HepG2 (cell line): Measurements from ENCODE around the gene IPO9. TPM values are rescaled to one million over a fixed set of nuclear protein-coding genes. Genes with fewer than 3 reads are reported as not detected.

Source experiments
- FOXO1 ChIP-seq: sonication (generic); formaldehyde crosslinking; IDR thresholded peaks from 2 replicates; pipeline ENCODE4 v1.4.0; 2020; ENCODE audit warnings: missing genetic modification reagents
- SPEN ChIP-seq: sonication (generic); formaldehyde crosslinking; IDR thresholded peaks from 2 replicates; pipeline ENCODE4 v1.5.1; 2020; ENCODE audit warnings: low read depth, mild to moderate bottlenecking, missing genetic modification reagents
- SYNCRIP ChIP-seq: fragments of 200-400 bp; formaldehyde crosslinking; IDR thresholded peaks from 2 replicates; pipeline ENCODE4 v1.6.1; 2018; ENCODE audit warnings: mild to moderate bottlenecking, low read depth, low read length; ENCODE audit not compliant: insufficient read depth
- polyA plus RNA-seq, 8 experiments: library from polyadenylated mRNA; depleted of rRNA in 3 of 8; stranded (reverse) in 7 of 8; unstranded in 1 of 8; fragments of >200 nt; fragmentation: Illumina TruSeq in 4 of 8; extraction: Trizol in 4 of 8; gene quantifications; 2 replicates each; pipeline versions ENCODE4 v1.2.1 to v1.2.3, GENCODE V29; 2011 to 2016; ENCODE audit warnings: low read depth in 4 of 8, missing spikeins in 1 of 8, mixed read lengths in 1 of 8; ENCODE audit not compliant: insufficient read depth in 1 of 8
- total RNA-seq, 5 experiments: library from RNA; depleted of rRNA; stranded (reverse); fragments of >200 nt; fragmentation: Illumina TruSeq; extraction: Trizol; gene quantifications; 2 replicates each; pipeline ENCODE4 v1.2.3, GENCODE V29; 2016; ENCODE audit warnings: low read depth in 1 of 5
- TF ChIP-seq, protein P1 (sequence below): sonication (generic); formaldehyde crosslinking; IDR thresholded peaks from 2 replicates; pipeline ENCODE4 v1.5.0; 2020; ENCODE audit warnings: mild to moderate bottlenecking, missing genetic modification reagents, borderline replicate concordance
- TF ChIP-seq, protein P2 (sequence below), 2 experiments: sonication (generic) in 1 of 2; formaldehyde crosslinking in 1 of 2; IDR thresholded peaks; 2 replicates each; pipeline versions ENCODE4 v1.4.0 to v1.6.1; 2016 to 2020; ENCODE audit warnings: borderline replicate concordance in 1 of 2, low read depth in 1 of 2, mild to moderate bottlenecking in 1 of 2, missing genetic modification reagents in 1 of 2
- TF ChIP-seq, protein P3 (sequence below): sonication (generic); formaldehyde crosslinking; IDR thresholded peaks from 2 replicates; pipeline ENCODE4 v1.4.0; 2020; ENCODE audit warnings: missing genetic modification reagents, borderline replicate concordance
- TF ChIP-seq, protein P4 (sequence below), 2 experiments: IDR thresholded peaks; 2 replicates each; pipeline ENCODE4 v1.6.1; 2011 to 2012; ENCODE audit warnings: low read length in 2 of 2, borderline replicate concordance in 1 of 2, low read depth in 1 of 2, mild to moderate bottlenecking in 1 of 2, moderate library complexity in 1 of 2
- TF ChIP-seq, protein P5 (sequence below): IDR thresholded peaks from 2 replicates; pipeline ENCODE4 v1.6.1; 2016; ENCODE audit warnings: missing biosample characterization, missing genetic modification reagents, low read depth
- TF ChIP-seq, protein P6 (sequence below): sonication (generic); formaldehyde crosslinking; IDR thresholded peaks from 2 replicates; pipeline ENCODE4 v1.4.0; 2020; ENCODE audit warnings: mild to moderate bottlenecking, missing genetic modification reagents

The IPO9 gene
- total and polyA plus RNA-seq, 2 of the 13 experiments (the other 11 are each of a cell fraction or from before 2014, with no cell fraction given): 31.0 to 34.8 TPM

DNA sequence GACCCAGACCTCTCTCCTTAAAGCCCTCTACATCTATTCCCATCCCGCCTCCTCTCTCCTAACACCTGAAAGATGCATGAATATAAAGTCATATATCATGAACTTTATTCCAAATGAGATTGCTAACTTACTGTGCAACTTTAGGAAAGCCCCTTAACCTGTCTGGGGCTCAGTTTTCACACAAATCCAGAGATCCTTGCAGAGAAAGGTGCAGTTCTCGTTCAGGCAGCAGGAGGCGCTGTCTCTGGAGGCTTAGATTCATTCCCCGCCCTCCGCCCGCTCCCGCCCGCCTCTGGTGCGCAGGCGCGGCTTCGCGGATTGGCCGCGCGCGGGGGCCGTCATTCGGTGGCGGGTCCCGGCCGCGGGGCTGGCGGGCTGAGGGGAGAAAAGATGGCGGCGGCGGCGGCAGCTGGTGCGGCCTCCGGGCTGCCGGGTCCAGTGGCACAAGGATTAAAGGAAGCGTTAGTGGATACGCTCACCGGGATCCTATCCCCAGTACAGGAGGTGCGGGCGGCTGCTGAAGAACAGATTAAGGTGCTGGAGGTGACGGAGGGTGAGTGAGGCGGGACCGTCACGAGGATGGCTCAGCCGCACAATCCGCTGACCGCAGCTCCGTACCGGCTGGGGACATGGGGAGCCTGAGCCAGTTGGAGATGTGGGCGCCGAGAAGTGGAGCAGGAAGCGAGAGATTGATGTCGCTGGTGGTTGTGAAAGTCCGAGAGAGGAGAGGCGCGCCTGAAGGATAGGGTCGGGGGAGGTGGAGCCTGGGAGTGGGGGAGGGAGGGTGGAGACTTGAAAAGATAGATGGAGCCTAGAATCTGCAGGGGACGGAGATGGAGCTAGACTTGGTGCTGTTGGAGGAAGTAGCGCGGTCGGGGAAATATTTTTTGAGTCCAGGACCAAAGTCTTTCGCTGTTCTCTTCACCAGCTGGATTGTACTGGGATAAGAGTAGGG, at the start of gene IPO9 (continued):
- TF ChIP-seq, protein P1, sequence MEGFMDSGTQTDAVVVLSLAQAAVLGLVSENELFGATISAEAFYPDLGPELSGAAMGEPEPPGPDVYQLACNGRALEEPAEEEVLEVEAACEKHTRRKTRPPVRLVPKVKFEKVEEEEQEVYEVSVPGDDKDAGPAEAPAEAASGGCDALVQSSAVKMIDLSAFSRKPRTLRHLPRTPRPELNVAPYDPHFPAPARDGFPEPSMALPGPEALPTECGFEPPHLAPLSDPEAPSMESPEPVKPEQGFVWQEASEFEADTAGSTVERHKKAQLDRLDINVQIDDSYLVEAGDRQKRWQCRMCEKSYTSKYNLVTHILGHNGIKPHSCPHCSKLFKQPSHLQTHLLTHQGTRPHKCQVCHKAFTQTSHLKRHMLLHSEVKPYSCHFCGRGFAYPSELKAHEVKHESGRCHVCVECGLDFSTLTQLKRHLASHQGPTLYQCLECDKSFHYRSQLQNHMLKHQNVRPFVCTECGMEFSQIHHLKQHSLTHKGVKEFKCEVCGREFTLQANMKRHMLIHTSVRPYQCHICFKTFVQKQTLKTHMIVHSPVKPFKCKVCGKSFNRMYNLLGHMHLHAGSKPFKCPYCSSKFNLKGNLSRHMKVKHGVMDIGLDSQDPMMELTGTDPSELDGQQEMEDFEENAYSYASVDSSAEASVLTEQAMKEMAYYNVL: peak; percentile 43; the same call in 1 of the 2 replicates
- TF ChIP-seq, protein P2, sequence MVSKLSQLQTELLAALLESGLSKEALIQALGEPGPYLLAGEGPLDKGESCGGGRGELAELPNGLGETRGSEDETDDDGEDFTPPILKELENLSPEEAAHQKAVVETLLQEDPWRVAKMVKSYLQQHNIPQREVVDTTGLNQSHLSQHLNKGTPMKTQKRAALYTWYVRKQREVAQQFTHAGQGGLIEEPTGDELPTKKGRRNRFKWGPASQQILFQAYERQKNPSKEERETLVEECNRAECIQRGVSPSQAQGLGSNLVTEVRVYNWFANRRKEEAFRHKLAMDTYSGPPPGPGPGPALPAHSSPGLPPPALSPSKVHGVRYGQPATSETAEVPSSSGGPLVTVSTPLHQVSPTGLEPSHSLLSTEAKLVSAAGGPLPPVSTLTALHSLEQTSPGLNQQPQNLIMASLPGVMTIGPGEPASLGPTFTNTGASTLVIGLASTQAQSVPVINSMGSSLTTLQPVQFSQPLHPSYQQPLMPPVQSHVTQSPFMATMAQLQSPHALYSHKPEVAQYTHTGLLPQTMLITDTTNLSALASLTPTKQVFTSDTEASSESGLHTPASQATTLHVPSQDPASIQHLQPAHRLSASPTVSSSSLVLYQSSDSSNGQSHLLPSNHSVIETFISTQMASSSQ (IDR thresholded peaks at IDR 0.05; ENCODE audit: low read depth): no peak
- TF ChIP-seq, protein P2 (CRISPR knock-in tag; IDR thresholded peaks at IDR 0.05; ENCODE audit: borderline replicate concordance): peak; percentile 16; the same call in 1 of the 2 replicates
- TF ChIP-seq FOXO1 (CRISPR knock-in tag) (no peak), SPEN (CRISPR knock-in tag) (peak; percentile 84; the same call in 1 of the 2 replicates), SYNCRIP (no peak)
- TF ChIP-seq, protein P3, sequence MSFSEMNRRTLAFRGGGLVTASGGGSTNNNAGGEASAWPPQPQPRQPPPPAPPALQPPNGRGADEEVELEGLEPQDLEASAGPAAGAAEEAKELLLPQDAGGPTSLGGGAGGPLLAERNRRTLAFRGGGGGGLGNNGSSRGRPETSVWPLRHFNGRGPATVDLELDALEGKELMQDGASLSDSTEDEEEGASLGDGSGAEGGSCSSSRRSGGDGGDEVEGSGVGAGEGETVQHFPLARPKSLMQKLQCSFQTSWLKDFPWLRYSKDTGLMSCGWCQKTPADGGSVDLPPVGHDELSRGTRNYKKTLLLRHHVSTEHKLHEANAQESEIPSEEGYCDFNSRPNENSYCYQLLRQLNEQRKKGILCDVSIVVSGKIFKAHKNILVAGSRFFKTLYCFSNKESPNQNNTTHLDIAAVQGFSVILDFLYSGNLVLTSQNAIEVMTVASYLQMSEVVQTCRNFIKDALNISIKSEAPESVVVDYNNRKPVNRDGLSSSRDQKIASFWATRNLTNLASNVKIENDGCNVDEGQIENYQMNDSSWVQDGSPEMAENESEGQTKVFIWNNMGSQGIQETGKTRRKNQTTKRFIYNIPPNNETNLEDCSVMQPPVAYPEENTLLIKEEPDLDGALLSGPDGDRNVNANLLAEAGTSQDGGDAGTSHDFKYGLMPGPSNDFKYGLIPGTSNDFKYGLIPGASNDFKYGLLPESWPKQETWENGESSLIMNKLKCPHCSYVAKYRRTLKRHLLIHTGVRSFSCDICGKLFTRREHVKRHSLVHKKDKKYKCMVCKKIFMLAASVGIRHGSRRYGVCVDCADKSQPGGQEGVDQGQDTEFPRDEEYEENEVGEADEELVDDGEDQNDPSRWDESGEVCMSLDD (CRISPR knock-in tag): no peak
- TF ChIP-seq, protein P4, sequence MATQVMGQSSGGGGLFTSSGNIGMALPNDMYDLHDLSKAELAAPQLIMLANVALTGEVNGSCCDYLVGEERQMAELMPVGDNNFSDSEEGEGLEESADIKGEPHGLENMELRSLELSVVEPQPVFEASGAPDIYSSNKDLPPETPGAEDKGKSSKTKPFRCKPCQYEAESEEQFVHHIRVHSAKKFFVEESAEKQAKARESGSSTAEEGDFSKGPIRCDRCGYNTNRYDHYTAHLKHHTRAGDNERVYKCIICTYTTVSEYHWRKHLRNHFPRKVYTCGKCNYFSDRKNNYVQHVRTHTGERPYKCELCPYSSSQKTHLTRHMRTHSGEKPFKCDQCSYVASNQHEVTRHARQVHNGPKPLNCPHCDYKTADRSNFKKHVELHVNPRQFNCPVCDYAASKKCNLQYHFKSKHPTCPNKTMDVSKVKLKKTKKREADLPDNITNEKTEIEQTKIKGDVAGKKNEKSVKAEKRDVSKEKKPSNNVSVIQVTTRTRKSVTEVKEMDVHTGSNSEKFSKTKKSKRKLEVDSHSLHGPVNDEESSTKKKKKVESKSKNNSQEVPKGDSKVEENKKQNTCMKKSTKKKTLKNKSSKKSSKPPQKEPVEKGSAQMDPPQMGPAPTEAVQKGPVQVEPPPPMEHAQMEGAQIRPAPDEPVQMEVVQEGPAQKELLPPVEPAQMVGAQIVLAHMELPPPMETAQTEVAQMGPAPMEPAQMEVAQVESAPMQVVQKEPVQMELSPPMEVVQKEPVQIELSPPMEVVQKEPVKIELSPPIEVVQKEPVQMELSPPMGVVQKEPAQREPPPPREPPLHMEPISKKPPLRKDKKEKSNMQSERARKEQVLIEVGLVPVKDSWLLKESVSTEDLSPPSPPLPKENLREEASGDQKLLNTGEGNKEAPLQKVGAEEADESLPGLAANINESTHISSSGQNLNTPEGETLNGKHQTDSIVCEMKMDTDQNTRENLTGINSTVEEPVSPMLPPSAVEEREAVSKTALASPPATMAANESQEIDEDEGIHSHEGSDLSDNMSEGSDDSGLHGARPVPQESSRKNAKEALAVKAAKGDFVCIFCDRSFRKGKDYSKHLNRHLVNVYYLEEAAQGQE (IDR thresholded peaks at IDR 0.05; ENCODE audit: borderline replicate concordance in 1 of 2, low read depth in 1 of 2, low read length in 2 of 2): peak in 1 of 2 experiments; percentile 41; a peak in 1 of 4 replicates
- TF ChIP-seq, protein P5, sequence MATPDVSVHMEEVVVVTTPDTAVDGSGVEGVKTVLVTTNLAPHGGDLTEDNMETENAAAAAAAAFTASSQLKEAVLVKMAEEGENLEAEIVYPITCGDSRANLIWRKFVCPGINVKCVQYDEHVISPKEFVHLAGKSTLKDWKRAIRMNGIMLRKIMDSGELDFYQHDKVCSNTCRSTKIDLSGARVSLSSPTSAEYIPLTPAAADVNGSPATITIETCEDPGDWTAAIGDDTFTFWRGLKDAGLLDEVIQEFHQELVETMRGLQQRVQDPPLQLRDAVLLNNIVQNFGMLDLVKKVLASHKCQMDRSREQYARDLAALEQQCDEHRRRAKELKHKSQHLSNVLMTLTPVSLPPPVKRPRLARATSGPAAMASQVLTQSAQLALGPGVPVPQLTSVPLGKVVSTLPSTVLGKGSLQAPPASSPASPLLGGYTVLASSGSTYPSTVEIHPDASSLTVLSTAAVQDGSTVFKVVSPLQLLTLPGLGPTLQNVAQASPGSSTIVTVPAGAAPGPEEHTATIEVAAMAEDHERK (CRISPR knock-in tag): no peak
- TF ChIP-seq, protein P6, sequence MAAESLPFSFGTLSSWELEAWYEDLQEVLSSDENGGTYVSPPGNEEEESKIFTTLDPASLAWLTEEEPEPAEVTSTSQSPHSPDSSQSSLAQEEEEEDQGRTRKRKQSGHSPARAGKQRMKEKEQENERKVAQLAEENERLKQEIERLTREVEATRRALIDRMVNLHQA (CRISPR knock-in tag): no peak
